Lower leg skin (tissue), 3 donors: ENCODE results near the gene PEAK1.

Source experiments
- CTCF ChIP-seq, 3 donors: fragments of 450-650 bp; IDR thresholded peaks; one replicate each; pipeline ENCODE4 v1.5.1; 2016; ENCODE audit warnings: antibody characterized with exemption in 3 of 3, mild to moderate bottlenecking in 3 of 3, moderate library complexity in 2 of 3
- POLR2A ChIP-seq, 2 donors: fragments of 450-650 bp; IDR thresholded peaks; one replicate each; pipeline ENCODE4 v1.6.1; 2016 to 2017; ENCODE audit warnings: antibody characterized with exemption in 2 of 2, mild to moderate bottlenecking in 1 of 2, moderate library complexity in 1 of 2

DNA sequence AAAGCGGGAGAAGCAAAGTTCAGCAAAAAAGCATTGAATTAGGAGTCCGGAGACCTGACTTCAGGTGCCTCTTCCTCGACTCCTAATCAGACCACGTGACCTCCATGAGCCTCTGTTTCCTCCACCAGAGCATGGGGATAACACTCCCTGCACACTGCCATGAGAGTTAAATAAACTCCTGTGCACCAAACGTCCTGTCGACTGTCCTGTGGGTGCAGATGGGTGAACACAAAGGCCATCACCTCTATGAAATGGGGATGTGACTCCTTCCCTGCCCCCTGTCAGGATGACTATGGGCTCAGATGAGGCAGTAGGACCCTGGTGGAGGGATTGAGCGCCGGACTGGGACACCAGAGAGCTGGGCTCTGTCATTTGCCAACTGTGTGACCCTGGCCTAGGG lies 335.5 kb downstream of the PEAK1 start:
- TF ChIP-seq CTCF (IDR thresholded peaks at IDR 0.05) (no peak), POLR2A (IDR thresholded peaks at IDR 0.05) (no peak)
